ENCODE measurements around the gene KIF22. TPM values are rescaled to one million over a fixed set of nuclear protein-coding genes. Genes with fewer than 3 reads are reported as not detected.
A peak's percentile ranks its signal among the peaks of the same experiment; 100 is the strongest.

Gene KIF22
- total and polyA plus RNA-seq, 11 donors: 12.2 to 91.2 (median 32.2) TPM

- peak overlapping the region; percentile 84 to 97 (median 93) for H3K27ac ChIP-seq
- ATAC-seq: peak; percentile 15 to 54 (median 48)
- intact Hi-C loops (cut with DNase I): loop anchor here in 6 of 10 donors (5.0 to 10.0 kb wide), 4 partner anchors 45 to 188 kb away; partner anchors contain the start of genes CDIPT (in 3 of the 6), HIRIP3 (in 1 of the 6) and INO80E (in 1 of the 6)
Measured at GRCh38 chr16:29816694-29817441, 26.3 kb downstream of the KIF22 start.

GRCh38 chr16:29818082-29818481, 27.5 kb downstream of the KIF22 start:
- peaks cover 3 to 72% (median 54%) of the 10 kb centered on the region in 12 donors for H3K4me1 ChIP-seq
- 87 to 95% (median 89%) methylated on average over 4 of the region's 4 CpGs for WGBS, 4 donors
- intact Hi-C loops (cut with DNase I): loop anchor here in 6 of 10 donors (5.0 to 10.0 kb wide), 4 partner anchors 44 to 187 kb away; partner anchors contain the start of genes CDIPT (in 3 of the 6), HIRIP3 (in 1 of the 6) and INO80E (in 1 of the 6)
- no peaks in the 10 kb centered on the region for H3K27me3 ChIP-seq
- H3K27ac ChIP-seq: peak overlapping the region in 1 of 12 donors; percentile 20
- no peak overlapping the region for H3K4me3 ChIP-seq
- DNase-seq (no peak), ATAC-seq (no peak)
- H3K9me3 ChIP-seq: no peaks in the 10 kb centered on the region
- H3K36me3 ChIP-seq: peaks cover 0 to 20% (median 15%) of the 10 kb centered on the region in 9 donors
- TF ChIP-seq CTCF (IDR thresholded peaks at IDR 0.05) (no peak), POLR2A (IDR thresholded peaks at IDR 0.05) (no peak)

More at GRCh38 chr16:29816694-29817441, 26.3 kb downstream of the KIF22 start:
- H3K4me1 ChIP-seq: peaks cover 3 to 73% (median 53%) of the 10 kb centered on the region in 12 donors
- H3K36me3 ChIP-seq: peaks cover 0 to 20% (median 15%) of the 10 kb centered on the region in 9 donors
- DNase-seq: peak; percentile 70 to 85 (median 77)
- H3K9me3 ChIP-seq: no peaks in the 10 kb centered on the region
- peaks cover 0 to 4% (median 0%) of the 10 kb centered on the region in 9 donors for H3K27me3 ChIP-seq
- WGBS, 4 donors: 4 to 6% (median 5%) methylated on average over 22 to 37 of the region's 37 CpGs
- H3K4me3 ChIP-seq: peak overlapping the region; percentile 45 to 91 (median 74)
- TF ChIP-seq CTCF (IDR thresholded peaks at IDR 0.05) (no peak), POLR2A (IDR thresholded peaks at IDR 0.05) (no peak)

- no peaks in the 10 kb centered on the region for H3K27me3 ChIP-seq
- no peaks in the 10 kb centered on the region for H3K9me3 ChIP-seq
- H3K4me3 ChIP-seq: peak overlapping the region in 2 of 12 donors; percentile 73 to 85
- 81 to 86% (median 84%) methylated on average over 14 to 15 of the region's 15 CpGs for whole genome bisulfite sequencing, 4 donors
- no peak for ATAC-seq
- TF ChIP-seq CTCF (IDR thresholded peaks at IDR 0.05) (no peak), POLR2A (IDR thresholded peaks at IDR 0.05) (no peak)
- H3K36me3 ChIP-seq: peaks cover 0 to 20% (median 15%) of the 10 kb centered on the region in 9 donors
- H3K4me1 ChIP-seq: peaks cover 3 to 81% (median 61%) of the 10 kb centered on the region in 12 donors
- intact Hi-C loops (cut with DNase I): loop anchor here in 6 of 10 donors (5.0 to 10.0 kb wide), 4 partner anchors 43 to 185 kb away; partner anchors contain the start of genes CDIPT (in 3 of the 6), HIRIP3 (in 1 of the 6) and INO80E (in 1 of the 6)
- no peak for DNase-seq
- peak overlapping the region in 7 of 12 donors; percentile 75 to 96 (median 90) for H3K27ac ChIP-seq
Measured at GRCh38 chr16:29819506-29819905, 29.0 kb downstream of the KIF22 start.

- intact Hi-C loops (cut with DNase I): loop anchor here in 3 of 10 donors (2.0 to 5.0 kb wide), 3 partner anchors 29 to 42 kb away; partner anchors contain the start of genes CDIPT (in 1 of the 3) and KIF22 (in 1 of the 3)
- Histone ChIP-seq H3K27me3 (no peaks in the 10 kb centered on the region), H3K27ac (peak within 1 kb of the TSS; percentile 74 to 96 (median 88)), H3K4me3 (peak within 1 kb of the TSS; percentile 21 to 94 (median 73)), H3K9me3 (no peaks in the 10 kb centered on the region), H3K4me1 (peaks cover 3 to 81% (median 61%) of the 10 kb centered on the region in 12 donors), H3K36me3 (peaks cover 0 to 20% (median 15%) of the 10 kb centered on the region in 9 donors)
- peak; percentile 73 to 83 (median 78) for DNase-seq
- peak in 3 of 4 donors; percentile 40 to 60 (median 41) for ATAC-seq
- 0 to 1% (median 0%) methylated on average over 4 of the region's 4 CpGs for WGBS, 4 donors
- TF ChIP-seq CTCF (IDR thresholded peaks at IDR 0.05) (no peak), POLR2A (IDR thresholded peaks at IDR 0.05) (peak in 1 of 2 donors; percentile 48)
Measured at GRCh38 chr16:29820271-29820701, 29.7 kb downstream of the KIF22 start, which contains the start of gene MVP. Gene MVP, plus strand, starts transcription at chr16:29820462. Its CDS starts 10,088 bp downstream, at chr16:29830550.

Measured in heart left ventricle (tissue), 16 donors.